NCI-H187 (cell line): ENCODE results near the gene BAIAP3.

Experiments
- DNase-seq, 2 experiments: peaks; one replicate each; lab custom pipeline; 2025; lab: John Stamatoyannopoulos, UW

BAIAP3 gene

GRCh38 chr16:1300664-1301476 is 32.6 kb upstream of the BAIAP3 start:
- DNase-seq: peak; percentile 34 to 62

- no peak for DNase-seq
Observed at GRCh38 chr16:1301562-1301961, 31.9 kb upstream of the BAIAP3 start.

DNA sequence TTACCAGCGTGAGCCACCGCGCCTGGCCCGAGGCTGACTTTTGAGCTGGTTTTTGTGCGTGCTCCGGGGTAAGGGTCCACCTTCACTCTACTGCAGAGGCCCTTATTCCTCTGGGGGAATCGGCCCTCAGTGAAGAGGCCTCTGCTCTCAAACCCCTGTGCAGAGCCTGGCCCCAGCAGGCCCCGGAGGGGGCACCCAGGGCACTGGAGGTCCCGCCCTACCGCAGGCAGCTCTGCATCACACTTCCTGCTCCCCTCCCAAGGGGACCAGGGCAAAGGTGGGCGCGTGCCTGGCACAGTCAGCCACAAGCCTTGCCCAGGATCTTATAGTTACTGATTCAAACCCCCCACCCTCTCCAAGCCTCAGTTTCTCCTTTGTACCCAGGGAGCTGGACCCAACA is 27.6 kb upstream of the BAIAP3 start:
- DNase-seq: no peak

GRCh38 chr16:1306334-1306733 is 27.1 kb upstream of the BAIAP3 start:
- DNase-seq: no peak

- no peak for DNase-seq
Observed at GRCh38 chr16:1308036-1308976, 25.1 kb upstream of the BAIAP3 start.

DNA sequence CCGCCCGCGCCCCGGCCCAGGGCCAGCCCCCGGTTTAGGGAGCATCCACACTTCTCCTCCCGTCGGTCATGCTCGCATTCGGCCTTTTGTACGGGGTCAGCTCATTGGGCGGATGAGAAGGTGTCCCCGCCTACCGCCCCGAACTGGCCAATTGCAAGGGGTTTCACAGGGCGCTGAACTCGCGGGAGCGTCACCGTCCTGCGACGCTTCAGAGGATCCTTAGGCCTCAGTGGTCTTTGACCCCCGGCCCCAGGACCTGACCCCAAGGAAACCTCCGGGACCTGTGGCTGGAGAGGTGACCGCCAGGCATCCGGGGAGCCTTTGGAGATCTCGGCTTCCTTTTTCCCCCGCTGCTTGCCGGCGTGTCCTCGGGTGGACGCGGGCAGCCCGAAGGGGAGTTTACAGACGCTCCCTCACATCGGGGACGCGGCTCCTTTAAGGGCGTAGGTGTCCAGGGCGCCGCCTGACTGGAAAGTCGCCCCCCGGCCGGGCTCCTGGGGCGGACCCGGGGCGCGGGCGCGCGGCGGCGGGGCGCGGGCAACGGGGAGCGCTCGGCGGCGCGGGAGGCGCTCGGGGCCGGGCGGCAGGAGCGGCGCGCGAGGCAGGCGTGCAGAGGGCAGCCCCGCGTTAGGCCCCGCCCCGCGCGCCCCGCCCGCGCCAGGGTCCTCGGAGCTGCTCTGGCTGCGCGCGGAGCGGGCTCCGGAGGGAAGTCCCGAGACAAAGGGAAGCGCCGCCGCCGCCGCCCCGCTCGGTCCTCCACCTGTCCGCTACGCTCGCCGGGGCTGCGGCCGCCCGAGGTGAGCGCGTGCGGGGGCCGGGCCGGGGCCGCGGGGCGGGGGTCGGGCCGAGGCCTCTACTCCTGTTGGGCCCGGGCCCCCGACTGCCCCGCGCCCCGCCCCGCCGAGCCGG is 24.2 kb upstream of the BAIAP3 start, which contains the start of gene UBE2I:
Gene UBE2I, plus strand, starts transcription at position 660 of the 909 bp plus-strand sequence. CDS start 4,395 bp downstream, outside the sequence.
- DNase-seq: peak; percentile 99

DNA sequence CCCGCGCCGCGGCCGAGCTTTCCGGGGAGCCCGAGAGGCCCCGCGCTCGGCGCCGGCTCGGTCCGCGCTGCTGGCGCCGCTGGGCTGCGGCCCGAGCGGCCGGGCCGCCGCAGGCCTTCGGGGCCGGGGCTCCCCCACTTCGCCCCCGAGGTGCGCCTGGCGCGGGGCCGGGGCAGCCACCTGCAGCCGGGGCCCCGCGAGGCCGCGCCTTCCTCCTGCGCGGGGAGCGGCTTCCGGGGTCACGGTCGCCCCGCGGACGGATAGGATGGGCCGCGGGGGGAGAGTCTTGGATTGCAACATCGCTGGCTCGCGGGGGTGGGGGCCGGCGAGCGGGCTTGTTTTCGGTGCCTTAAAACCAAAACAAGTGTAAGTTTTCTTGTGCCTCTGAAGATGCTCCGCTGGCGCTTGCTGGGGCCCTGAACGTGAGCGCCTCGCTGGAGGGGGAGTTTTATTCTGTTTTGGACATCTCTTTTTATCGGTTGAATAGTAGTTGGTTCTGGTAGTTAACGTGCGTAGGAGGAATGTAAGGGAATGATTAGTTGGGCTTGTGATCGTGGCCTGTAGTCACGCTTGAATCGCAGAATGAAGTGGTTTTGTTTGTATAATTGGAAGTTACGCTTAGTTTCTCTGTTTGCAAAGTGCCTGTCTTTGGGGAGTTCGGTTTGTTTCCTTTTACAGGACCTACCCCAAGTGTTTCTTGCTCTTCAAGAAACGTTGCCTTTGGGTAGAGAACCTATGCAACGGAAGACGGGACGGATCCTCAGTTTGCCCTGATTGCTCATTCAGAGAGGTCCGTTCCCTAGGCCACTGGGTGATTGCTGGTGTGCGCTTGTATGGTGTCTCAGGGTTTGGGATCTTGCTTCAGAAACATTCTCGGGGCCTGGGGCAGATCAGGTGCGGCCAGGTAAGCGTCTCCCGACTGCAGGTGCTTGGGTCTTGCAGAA is 23.3 kb upstream of the BAIAP3 start:
- DNase-seq: no peak

DNA sequence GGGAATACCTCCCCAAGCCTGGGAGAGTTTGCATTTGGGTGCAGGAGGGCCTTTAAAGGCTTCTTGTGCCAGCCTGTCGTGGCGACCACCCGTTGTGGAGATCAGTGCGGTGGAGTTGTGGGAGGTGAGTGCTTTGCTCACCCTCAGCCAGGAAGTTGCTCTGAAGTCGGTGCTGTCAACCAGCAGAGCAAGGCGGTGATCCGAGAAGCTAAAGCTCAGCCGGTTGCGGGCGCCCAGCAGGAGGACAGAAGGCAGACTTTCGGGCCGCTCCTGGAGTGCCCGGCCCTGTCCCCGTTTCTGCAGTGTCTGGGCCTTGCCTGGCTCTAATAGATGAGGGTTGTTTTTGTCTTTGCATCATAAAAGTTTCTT is 22.6 kb upstream of the BAIAP3 start:
- DNase-seq: no peak

DNA sequence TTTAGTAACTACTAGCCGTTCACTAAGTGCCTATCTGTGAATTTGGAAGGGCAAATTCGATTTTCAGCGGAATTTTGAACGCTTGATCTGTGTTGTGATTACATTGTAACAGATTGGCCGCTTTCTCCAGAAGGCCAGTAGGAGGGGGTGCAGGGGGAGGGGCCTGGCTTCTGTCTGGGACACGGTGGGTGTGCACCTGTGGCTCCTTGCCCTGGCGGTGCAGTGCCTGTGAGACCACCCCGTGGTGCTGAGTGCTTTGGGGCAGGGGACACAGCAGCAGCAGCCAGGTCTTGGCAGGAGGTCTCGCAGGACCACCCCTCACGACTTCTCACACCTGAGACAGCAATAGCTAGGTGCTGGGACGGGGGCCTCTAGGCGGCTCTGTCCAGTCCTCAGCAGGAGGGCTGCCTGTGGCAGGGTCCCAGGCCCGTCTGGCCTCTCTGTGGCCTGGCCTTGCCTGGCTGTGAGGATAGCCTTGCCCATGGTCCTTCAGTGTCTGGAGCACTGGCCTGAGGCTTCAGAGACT is 22.2 kb upstream of the BAIAP3 start:
- no peak for DNase-seq

DNA sequence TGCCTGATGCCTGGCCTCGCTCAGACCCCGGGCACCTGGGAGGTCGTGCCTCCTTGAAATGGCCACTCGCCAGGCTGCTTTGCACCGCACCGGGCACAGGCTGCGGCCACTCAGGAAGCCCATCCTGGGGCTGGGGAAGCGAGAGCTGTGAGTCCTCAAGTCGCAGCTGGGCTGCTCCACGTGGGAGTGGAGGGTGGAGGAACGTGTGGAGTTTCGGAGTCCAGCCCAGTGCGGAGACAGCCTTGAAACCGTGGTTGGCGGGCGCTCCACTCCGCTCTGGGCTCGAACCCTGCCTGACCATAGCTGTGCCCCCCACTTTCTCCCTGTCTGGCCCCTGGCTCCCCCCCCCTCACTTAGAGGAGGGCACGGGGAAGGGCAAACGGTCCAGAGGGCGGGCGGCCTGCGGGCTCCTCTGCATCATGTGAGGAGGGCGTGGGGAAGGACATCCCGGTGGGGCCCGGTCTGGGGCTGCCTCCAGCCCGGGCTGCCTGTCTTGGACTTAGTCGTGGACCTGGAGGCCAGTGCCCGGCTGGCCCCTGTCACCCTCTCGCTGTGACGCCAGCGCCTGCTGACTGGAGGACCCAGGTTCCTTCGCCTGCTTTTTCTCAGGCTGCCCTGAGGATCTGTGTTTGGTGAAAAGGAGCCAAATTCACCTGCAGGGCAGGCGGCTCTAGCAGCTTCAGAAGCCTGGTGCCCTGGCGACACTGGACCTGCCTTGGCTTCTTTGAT is 21.5 kb upstream of the BAIAP3 start:
- DNase-seq: no peak

DNA sequence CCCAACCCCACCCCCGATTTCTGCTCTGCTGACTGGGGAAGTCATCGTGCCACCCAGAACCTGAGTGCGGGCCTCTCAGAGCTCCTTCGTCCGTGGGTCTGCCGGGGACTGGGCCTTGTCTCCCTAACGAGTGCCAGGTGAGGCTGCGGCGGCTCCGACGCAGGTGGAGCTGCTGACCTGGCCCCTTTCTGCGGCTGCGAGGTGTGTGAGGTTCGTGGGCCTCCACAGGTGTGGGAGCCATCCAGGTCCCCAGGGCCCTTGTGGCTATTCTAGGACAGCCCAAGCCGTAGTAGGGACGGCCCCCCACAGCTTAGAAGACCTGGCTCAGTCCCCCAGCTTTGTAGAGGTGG is 21.0 kb upstream of the BAIAP3 start:
- no peak for DNase-seq

- no peak for DNase-seq
Observed at GRCh38 chr16:1312903-1313302, 20.5 kb upstream of the BAIAP3 start.

GRCh38 chr16:1313721-1314369 is 19.6 kb upstream of the BAIAP3 start:
- DNase-seq: no peak

GRCh38 chr16:1314399-1315068 is 18.9 kb upstream of the BAIAP3 start:
- no peak for DNase-seq

- no peak for DNase-seq
Observed at GRCh38 chr16:1315081-1316032, 18.1 kb upstream of the BAIAP3 start.

- no peak for DNase-seq
Observed at GRCh38 chr16:1316033-1316405, 17.4 kb upstream of the BAIAP3 start.

DNA sequence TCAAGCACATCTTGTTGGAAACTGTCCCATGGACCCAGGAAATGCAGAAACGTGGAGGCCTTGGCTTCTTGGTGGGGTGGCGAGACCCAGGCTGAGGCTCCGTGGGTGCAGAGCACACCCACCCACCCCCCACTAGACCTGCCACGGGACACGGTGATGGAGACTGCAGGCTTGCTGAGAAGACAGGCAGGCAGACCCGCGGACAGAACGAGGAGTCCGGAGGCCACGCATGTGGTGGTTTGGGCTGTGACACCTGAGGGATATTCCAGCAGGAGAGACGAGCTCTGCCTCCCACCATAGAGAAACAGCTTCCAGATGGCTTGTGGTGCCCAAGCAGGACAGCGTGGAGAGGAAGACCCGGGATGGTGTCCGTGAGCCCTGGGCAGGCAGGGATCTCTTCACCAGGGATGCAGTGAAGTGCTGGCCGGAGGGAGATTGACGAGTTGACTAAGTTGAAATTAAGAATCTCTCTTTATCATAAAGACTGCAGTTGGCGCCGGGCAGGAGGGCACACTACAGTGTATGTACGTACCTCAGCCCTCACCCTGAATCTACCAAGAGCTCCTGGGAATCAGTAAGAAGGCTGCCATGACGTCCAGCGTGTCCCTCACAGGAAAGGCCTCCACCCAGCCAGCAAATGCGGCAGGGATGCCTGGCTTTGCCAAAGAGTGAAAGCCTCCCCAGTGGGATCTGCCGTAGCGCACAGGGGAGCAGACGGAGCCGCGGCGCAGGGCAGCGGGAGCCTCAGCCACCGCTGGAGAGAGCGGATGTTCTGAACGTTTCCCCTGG is 15.8 kb upstream of the BAIAP3 start:
- DNase-seq: no peak
